K562 (cell line): ENCODE data around the gene ZSCAN21. TPM values are rescaled to one million over a fixed set of nuclear protein-coding genes. Genes with fewer than 3 reads are reported as not detected.
A peak's percentile ranks its signal among the peaks of the same experiment; 100 is the strongest.

Experiments
- ATAC-seq: fragments of 200-7000 bp; cut with Tn5 transposase; 3 replicates; pipeline ENCODE4 v1.9.1; 2020; ENCODE audit warnings: moderate library complexity
- BruUV-seq: library from RNA; stranded (reverse); fragments of 400-500 nt; replicated peaks from 2 replicates; lab custom pipeline; 2021; lab: Mats Ljungman, UMichigan
- CTCF ChIA-PET: fragments of 300-600 bp; formaldehyde crosslinking; extraction: SDS; loops from one replicate; lab custom pipeline; 2021; ENCODE audit warnings: low intra/inter-chr PET ratio; lab: Yijun Ruan, JAX
- POLR2A ChIA-PET: fragments of 300-600, 350-650 bp; sonication (Branson Sonifier 250); formaldehyde crosslinking; extraction: SDS; loops from one replicate; lab custom pipeline; 2021; ENCODE audit warnings: antibody characterized with exemption, inconsistent platforms; lab: Yijun Ruan, JAX
- DNase-seq, 4 experiments: peaks; one replicate each; pipeline versions ENCODE4 v3.0.0 to v3.0.0-alpha.2; 2011 to 2018; ENCODE audit warnings: low spot score in 3 of 4, mixed read lengths in 3 of 4; ENCODE audit errors: extremely low read depth in 1 of 4
- FAIRE-seq: peaks from 2 replicates; lab custom pipeline; 2011; peaks lifted over from hg19 to GRCh38; lab: Jason Lieb, UNC
- H2AFZ ChIP-seq: 2 replicates; pipeline ENCODE4 v1.6.0; 2011; ENCODE audit warnings: low read depth, low read length, control low read depth, inconsistent platforms
- H3K27ac ChIP-seq: fragments of 200-600 bp; 3 replicates; pipeline ENCODE4 v1.8.0; 2011; ENCODE audit warnings: low read depth, mild to moderate bottlenecking, control low read depth, inconsistent platforms, low read length, moderate library complexity, mixed read lengths; ENCODE audit errors: extremely low read depth
- H3K27me3 ChIP-seq, 2 experiments: fragments of 300-600 bp in 1 of 2; 2 replicates in 1 of 2; 3 replicates in 1 of 2; pipeline versions ENCODE4 v1.6.0 to v1.8.0; 2011; ENCODE audit warnings: inconsistent platforms in 2 of 2, low read length in 2 of 2, mild to moderate bottlenecking in 1 of 2, mixed read lengths in 1 of 2, moderate library complexity in 1 of 2; ENCODE audit not compliant: control insufficient read depth in 2 of 2, insufficient read depth in 2 of 2
- H3K36me3 ChIP-seq: fragments of 300-600 bp; 3 replicates; pipeline ENCODE4 v1.8.0; 2011; ENCODE audit warnings: mild to moderate bottlenecking, low read length, inconsistent platforms; ENCODE audit not compliant: control insufficient read depth, insufficient read depth
- H3K4me1 ChIP-seq, 2 experiments: fragments of 200-600 bp in 1 of 2; replicated peaks in 1 of 2; 2 replicates in 1 of 2; 3 replicates in 1 of 2; pipeline versions ENCODE4 v1.5.1 to v1.8.0; 2011; ENCODE audit warnings: inconsistent platforms in 2 of 2, low read length in 2 of 2, mild to moderate bottlenecking in 1 of 2, mixed read lengths in 1 of 2, moderate library complexity in 1 of 2; ENCODE audit not compliant: control insufficient read depth in 2 of 2, insufficient read depth in 2 of 2
- H3K4me2 ChIP-seq: 2 replicates; pipeline ENCODE4 v1.6.1; 2011; ENCODE audit warnings: low read length, control low read depth, inconsistent platforms, mixed read lengths; ENCODE audit not compliant: insufficient read depth
- H3K4me3 ChIP-seq: fragments of 200-600 bp; sonication (generic), shearing (Covaris generic); 2 replicates; pipeline ENCODE4 v1.5.1; 2016; ENCODE audit warnings: control low read depth, inconsistent platforms
- H3K79me2 ChIP-seq: fragments of 200-600 bp; 3 replicates; pipeline ENCODE4 v1.8.0; 2011; ENCODE audit warnings: low read length, inconsistent platforms; ENCODE audit not compliant: control insufficient read depth, insufficient read depth
- H3K9ac ChIP-seq, 2 experiments: 2 replicates each; pipeline versions ENCODE4 v1.6.0 to v1.6.1; 2011; ENCODE audit warnings: low read depth in 2 of 2, low read length in 2 of 2, control low read depth in 1 of 2, inconsistent platforms in 1 of 2, mild to moderate bottlenecking in 1 of 2, mixed read lengths in 1 of 2; ENCODE audit not compliant: insufficient read depth in 1 of 2
- H3K9me1 ChIP-seq: one replicate; pipeline ENCODE4 v1.6.0; 2011; ENCODE audit warnings: inconsistent platforms, mild to moderate bottlenecking, low read length, moderate library complexity; ENCODE audit not compliant: control insufficient read depth, insufficient read depth
- H3K9me3 ChIP-seq: replicated peaks from 2 replicates; pipeline ENCODE4 v1.5.1; 2011; ENCODE audit warnings: low read depth, low read length, inconsistent platforms; ENCODE audit not compliant: control insufficient read depth, insufficient read depth
- H4K20me1 ChIP-seq: replicated peaks from 2 replicates; pipeline ENCODE4 v1.6.1; 2011; ENCODE audit warnings: low read length, inconsistent platforms, mixed read lengths; ENCODE audit not compliant: control insufficient read depth, insufficient read depth
- DACH1 ChIP-seq: fragments of 450-650 bp; IDR thresholded peaks from 2 replicates; pipeline ENCODE4 v1.6.1; 2018; ENCODE audit not compliant: partially characterized antibody
- NFIC ChIP-seq: fragments of 450-650 bp; IDR thresholded peaks from 2 replicates; pipeline ENCODE4 v1.6.1; 2017; ENCODE audit warnings: mild to moderate bottlenecking, inconsistent platforms
- PML ChIP-seq: IDR thresholded peaks from 2 replicates; pipeline ENCODE4 v1.6.1; 2012; ENCODE audit warnings: low read length, inconsistent platforms
- POLR2A ChIP-seq: fragments of 450-650 bp; conservative IDR thresholded peaks from 2 replicates; pipeline ENCODE4 v1.6.1; 2016
- POLR2AphosphoS5 ChIP-seq: IDR thresholded peaks from 2 replicates; pipeline ENCODE4 v1.6.1; 2011; ENCODE audit warnings: mild to moderate bottlenecking, low read depth, low read length, moderate library complexity; ENCODE audit not compliant: control insufficient read depth, insufficient read depth
- POLR3G ChIP-seq: IDR thresholded peaks from 2 replicates; pipeline ENCODE4 v1.6.1; 2011; ENCODE audit not compliant: insufficient read length, insufficient replicate concordance; ENCODE audit errors: extremely low read depth
- SUPT5H ChIP-seq: fragments of 450-650 bp; IDR thresholded peaks from 2 replicates; pipeline ENCODE4 v1.6.1; 2016
- ZNF274 ChIP-seq: IDR thresholded peaks from 2 replicates; pipeline ENCODE4 v1.6.1; 2011; ENCODE audit warnings: low read depth, mild to moderate bottlenecking, low read length, moderate library complexity, borderline replicate concordance
- whole genome bisulfite sequencing: fragments of 100-300 bp; shearing (Covaris generic); methylation state at CpG from one replicate; pipeline ENCODE4 v1.1.6; 2016; ENCODE audit warnings: low coverage, mixed read lengths; ENCODE audit not compliant: insufficient coverage; ENCODE audit errors: missing lambda C conversion rate; 5-methylcytosine and 5-hydroxymethylcytosine counted together
- in situ Hi-C: fragments of 300-500 bp; cut with MboI; formaldehyde crosslinking; loops from 4 replicates; pipeline ENCODE4 v1.15.0; 2018; ENCODE audit warnings: inconsistent platforms, mixed read lengths
- intact Hi-C: fragments of 100-400 bp; cut with micrococcal nuclease; formaldehyde crosslinking; loops from 2 replicates; pipeline ENCODE4 v1.14.2; 2022
- polyA plus RNA-seq, 8 experiments: library from polyadenylated mRNA; depleted of rRNA in 4 of 8; stranded (reverse) in 5 of 8; unstranded in 3 of 8; fragments of >200 nt; fragmentation: Nextera tagmentation in 2 of 8; fragmentation: Illumina TruSeq in 1 of 8; extraction: Ambion mirVana in 2 of 8; extraction: Trizol in 1 of 8; gene quantifications; 2 replicates each; pipeline versions ENCODE4 v1.2.1 to v1.2.3, GENCODE V29; 2011 to 2014; ENCODE audit warnings: inconsistent platforms in 1 of 8, missing spikeins in 1 of 8
- total RNA-seq, 7 experiments: library from RNA; depleted of rRNA in 6 of 7; stranded (reverse); fragments of >200 nt in 6 of 7; fragmentation: Illumina TruSeq in 2 of 7; extraction: Trizol in 2 of 7; gene quantifications; 2 replicates each; pipeline versions ENCODE4 v1.2.1 to v1.2.3, GENCODE V29; 2011 to 2021; ENCODE audit warnings: low replicate concordance in 1 of 7

The ZSCAN21 gene
- total and polyA plus RNA-seq, 9 of the 15 experiments (the other 6 are each of a cell fraction or from before 2014, with no cell fraction given) = 5.9 to 15.5 (median 13.2) TPM

GRCh38 chr7:100093054-100093453 lies 43.5 kb downstream of the ZSCAN21 start:
- H3K4me2 ChIP-seq = no peak overlapping the region
- peaks cover 14 to 26% of the 10 kb centered on the region in 2 experiments for H3K4me1 ChIP-seq
- H3K9ac ChIP-seq = peak overlapping the region in 1 of 2 experiments; percentile 61; a peak in 2 of 4 replicates
- H3K4me3 ChIP-seq = no peak overlapping the region
- no peaks in the 10 kb centered on the region for H3K9me1 ChIP-seq
- DNase-seq (no peak), FAIRE-seq (no peak), ATAC-seq (peak; percentile 0; the same call in 1 of the 3 replicates)
- POLR2A ChIA-PET = interaction anchor here (0.8 to 7.9 kb wide), 5 partner anchors 8 to 533 kb away, joined by 4 to 115 read pairs (median 10); partner anchors contain the start of genes AP4M1 and MCM7
- WGBS = 82% methylated on average over 8 of the region's 8 CpGs
- peaks cover 36% of the 10 kb centered on the region for H4K20me1 ChIP-seq
- no peaks in the 10 kb centered on the region for H3K27me3 ChIP-seq
- intact Hi-C loops = no loop called here
- no peaks in the 10 kb centered on the region for H3K9me3 ChIP-seq
- H2AFZ ChIP-seq = no peak overlapping the region
- H3K27ac ChIP-seq = no peak overlapping the region; the same call in 2 of the 3 replicates
- CTCF ChIA-PET = no interaction called here
- TF ChIP-seq ZNF274 (no peak), POLR2A (peak; percentile 37), NFIC (0 out of 2 replicates have a peak, but pooled peaks have one; percentile 7), POLR2AphosphoS5 (peak; percentile 69; the same call in 1 of the 2 replicates), DACH1 (no peak), SUPT5H (0 out of 2 replicates have a peak, but pooled peaks have one; percentile 14), POLR3G (no peak), PML (0 out of 2 replicates have a peak, but pooled peaks have one; percentile 16)
- in situ Hi-C loops = no loop called here
- TSS peak; percentile 52 for BruUV-seq
- peaks cover 38% of the 10 kb centered on the region for H3K79me2 ChIP-seq
- peaks cover 83% of the 10 kb centered on the region for H3K36me3 ChIP-seq
